Hepatocyte (in vitro differentiated cells): Measurements from ENCODE around the gene GPD1L.

Experiments
- EZH2 ChIP-seq: fragments of 200-600 bp; sonication (generic); IDR thresholded peaks from 2 replicates; pipeline ENCODE4 v1.6.1; 2016; ENCODE audit warnings: antibody characterized with exemption, mild to moderate bottlenecking, borderline replicate concordance
- EZH2phosphoT487 ChIP-seq: fragments of 200-600 bp; sonication (generic); IDR thresholded peaks from one replicate; pipeline ENCODE4 v1.6.1; 2018; ENCODE audit warnings: antibody characterized with exemption, mild to moderate bottlenecking, low read depth, moderate library complexity; ENCODE audit not compliant: unreplicated experiment, severe bottlenecking
- TF ChIP-seq, protein P1 (sequence below): fragments of 200-600 bp; sonication (generic); IDR thresholded peaks from 2 replicates; pipeline ENCODE4 v1.5.1; 2016; ENCODE audit warnings: antibody characterized with exemption, mild to moderate bottlenecking; ENCODE audit not compliant: poor library complexity

DNA sequence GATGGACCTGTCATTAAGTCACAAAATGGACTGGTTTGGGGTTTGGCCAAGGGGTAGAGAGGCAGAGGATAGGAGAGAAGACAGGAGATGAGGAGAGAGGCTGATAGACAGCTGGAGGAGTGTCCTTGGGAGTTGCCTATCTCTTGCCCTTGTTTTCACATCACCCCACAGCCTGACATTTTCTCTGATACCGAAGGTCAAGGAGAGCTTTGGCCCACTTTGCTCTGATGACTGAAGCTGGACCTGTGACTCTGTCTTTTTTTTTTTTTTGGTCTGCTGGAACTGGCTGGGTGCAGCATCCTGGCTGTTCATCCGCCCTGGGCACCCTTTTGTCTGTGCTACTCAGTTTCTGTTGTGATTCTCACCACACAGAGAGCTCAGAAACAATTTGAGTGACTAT, 5.1 kb downstream of the GPD1L start:
- TF ChIP-seq, protein P1, sequence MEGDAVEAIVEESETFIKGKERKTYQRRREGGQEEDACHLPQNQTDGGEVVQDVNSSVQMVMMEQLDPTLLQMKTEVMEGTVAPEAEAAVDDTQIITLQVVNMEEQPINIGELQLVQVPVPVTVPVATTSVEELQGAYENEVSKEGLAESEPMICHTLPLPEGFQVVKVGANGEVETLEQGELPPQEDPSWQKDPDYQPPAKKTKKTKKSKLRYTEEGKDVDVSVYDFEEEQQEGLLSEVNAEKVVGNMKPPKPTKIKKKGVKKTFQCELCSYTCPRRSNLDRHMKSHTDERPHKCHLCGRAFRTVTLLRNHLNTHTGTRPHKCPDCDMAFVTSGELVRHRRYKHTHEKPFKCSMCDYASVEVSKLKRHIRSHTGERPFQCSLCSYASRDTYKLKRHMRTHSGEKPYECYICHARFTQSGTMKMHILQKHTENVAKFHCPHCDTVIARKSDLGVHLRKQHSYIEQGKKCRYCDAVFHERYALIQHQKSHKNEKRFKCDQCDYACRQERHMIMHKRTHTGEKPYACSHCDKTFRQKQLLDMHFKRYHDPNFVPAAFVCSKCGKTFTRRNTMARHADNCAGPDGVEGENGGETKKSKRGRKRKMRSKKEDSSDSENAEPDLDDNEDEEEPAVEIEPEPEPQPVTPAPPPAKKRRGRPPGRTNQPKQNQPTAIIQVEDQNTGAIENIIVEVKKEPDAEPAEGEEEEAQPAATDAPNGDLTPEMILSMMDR, result no peak
- TF ChIP-seq EZH2 (no peak), EZH2phosphoT487 (no peak)
